ENCODE results near the gene CRISP3. TPM values are rescaled to one million over a fixed set of nuclear protein-coding genes. Genes with fewer than 3 reads are reported as not detected.
"Not testable (repeated sequence)": the region's sequence is repeated elsewhere in the genome, so short reads cannot be mapped to it uniquely, and the experiment has no call there.

Gene CRISP3
- total RNA-seq, 1 experiment from 2014 or later, result not detected

DNA sequence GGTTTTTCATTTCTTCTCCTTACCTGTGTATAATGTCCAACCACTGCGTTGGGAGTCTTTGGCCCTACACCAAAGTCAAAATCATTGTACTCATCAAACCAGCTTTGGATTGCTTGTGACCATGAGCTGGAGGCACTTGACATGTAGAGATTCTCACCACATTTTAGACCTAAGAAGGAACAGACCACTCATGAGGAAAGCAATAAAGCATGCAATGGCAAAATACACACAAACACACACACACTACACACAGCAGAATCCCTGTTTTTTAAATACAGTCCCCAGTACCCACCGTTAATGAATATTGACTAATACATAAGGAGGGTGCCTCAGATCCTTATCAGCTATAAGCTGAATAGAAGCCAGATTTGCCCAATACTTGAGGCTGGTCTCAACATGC is 10.5 kb downstream of the CRISP3 start:
- Histone ChIP-seq H3K27me3 (replicated peaks) (no peaks in the 10 kb centered on the region), H3K4me1 (replicated peaks) (no peaks in the 10 kb centered on the region), H3K9me3 (replicated peaks) (no peaks in the 10 kb centered on the region), H3K4me3 (no peak overlapping the region), H3K36me3 (no peaks in the 10 kb centered on the region), H3K27ac (no peak overlapping the region)
- DNase-seq (ENCODE audit: low read depth in 1 of 2, low spot score in 2 of 2), result no peak

DNA sequence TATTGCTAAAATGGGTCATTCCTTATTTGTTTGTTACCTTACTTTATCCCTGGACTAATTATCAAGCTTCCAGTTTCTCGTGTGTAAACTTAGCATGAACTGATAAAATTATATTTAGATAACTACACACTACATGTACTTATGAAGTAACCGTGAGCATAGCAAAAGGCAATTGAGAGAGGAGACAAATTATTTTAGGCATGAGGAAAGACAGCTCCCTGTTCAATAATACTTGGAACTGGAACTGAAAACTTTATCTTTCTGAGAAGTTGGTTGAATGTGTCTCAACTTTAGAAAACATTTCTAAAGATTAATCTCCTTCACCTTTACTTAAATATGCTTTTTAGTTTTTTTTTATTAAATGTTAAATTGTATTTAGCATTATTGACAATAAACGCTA is 11.4 kb downstream of the CRISP3 start:
- no peak overlapping the region for H3K4me3 ChIP-seq
- DNase-seq (ENCODE audit: low read depth in 1 of 2, low spot score in 2 of 2), result no peak
- H3K9me3 ChIP-seq (replicated peaks), result no peaks in the 10 kb centered on the region

DNA sequence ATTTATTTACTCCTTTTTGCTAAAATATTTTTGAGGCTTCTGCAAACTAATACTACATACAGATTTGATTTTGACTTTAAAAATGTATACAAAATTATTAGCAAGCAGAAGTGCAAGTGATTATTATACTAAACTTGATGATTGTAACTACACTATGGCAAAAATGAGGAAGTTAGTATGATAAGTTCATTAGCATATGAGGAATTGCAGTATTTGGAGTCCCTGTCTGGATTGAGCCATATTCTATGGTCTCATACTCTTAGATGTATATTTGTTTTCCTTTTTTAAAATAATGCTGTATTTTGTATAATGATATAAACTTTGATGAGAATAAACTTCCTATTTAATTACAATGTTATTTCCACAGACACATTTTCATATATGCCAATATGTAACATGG is 13.9 kb downstream of the CRISP3 start:
- Histone ChIP-seq H3K4me3 (no peak overlapping the region), H3K36me3 (no peaks in the 10 kb centered on the region), H3K27ac (no peak overlapping the region), H3K4me1 (replicated peaks) (no peaks in the 10 kb centered on the region), H3K9me3 (replicated peaks) (no peaks in the 10 kb centered on the region), H3K27me3 (replicated peaks) (no peaks in the 10 kb centered on the region)
- no peak for DNase-seq (ENCODE audit: low read depth in 1 of 2, low spot score in 2 of 2)

More for the DNA sequence above, 11.4 kb downstream of the CRISP3 start:
- Histone ChIP-seq H3K4me1 (replicated peaks) (no peaks in the 10 kb centered on the region), H3K27me3 (replicated peaks) (no peaks in the 10 kb centered on the region), H3K27ac (no peak overlapping the region), H3K36me3 (no peaks in the 10 kb centered on the region)

DNA sequence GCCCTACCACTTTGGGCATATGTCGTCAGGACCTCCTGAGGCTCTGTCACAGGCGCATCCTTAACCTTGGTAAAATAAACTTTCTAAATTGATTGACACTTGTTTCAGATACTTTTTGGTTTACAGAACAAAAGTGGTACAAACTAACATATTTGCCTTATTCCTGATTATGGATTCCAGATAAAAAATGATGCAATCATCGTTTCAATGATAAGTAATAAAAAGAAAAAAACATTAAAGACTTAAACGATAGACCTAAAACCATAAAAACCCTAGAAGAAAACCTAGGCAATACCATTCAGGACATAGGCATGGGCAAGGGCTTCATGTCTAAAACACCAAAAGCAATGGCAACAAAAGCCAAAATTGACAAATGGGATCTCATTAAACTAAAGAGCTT is 20.3 kb downstream of the CRISP3 start:
- H3K4me3 ChIP-seq; DNase-seq (ENCODE audit: low read depth in 1 of 2, low spot score in 2 of 2); H3K27ac ChIP-seq: not testable (repeated sequence)

DNA sequence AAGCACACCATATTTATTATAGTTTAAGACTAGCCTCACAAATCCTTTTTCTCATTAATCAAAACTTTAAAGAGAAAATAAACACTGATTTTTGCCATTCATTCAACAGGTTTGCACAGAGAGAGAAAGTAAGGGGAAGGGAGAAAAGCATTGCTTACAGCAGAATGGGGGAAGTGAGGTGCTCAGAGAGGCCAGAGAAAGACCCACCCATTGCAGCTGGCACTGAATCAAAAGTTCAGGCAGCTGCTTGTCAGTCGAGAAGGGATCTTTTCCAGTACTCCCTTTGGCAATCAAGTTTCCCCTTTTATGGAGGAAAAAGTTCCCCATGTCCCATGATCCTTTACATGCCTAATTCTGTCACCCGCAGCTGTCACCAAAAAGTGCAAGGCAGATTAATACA is 22.9 kb downstream of the CRISP3 start:
- H3K4me1 ChIP-seq (replicated peaks), result no peaks in the 10 kb centered on the region
- no peaks in the 10 kb centered on the region for H3K36me3 ChIP-seq
- no peak overlapping the region for H3K27ac ChIP-seq
- H3K4me3 ChIP-seq, result no peak overlapping the region
- no peaks in the 10 kb centered on the region for H3K9me3 ChIP-seq (replicated peaks)
- H3K27me3 ChIP-seq (replicated peaks), result no peaks in the 10 kb centered on the region
- DNase-seq (ENCODE audit: low read depth in 1 of 2, low spot score in 2 of 2), result no peak

More for the DNA sequence above, 20.3 kb downstream of the CRISP3 start:
- H3K9me3 ChIP-seq (replicated peaks); H3K27me3 ChIP-seq (replicated peaks); H3K36me3 ChIP-seq; H3K4me1 ChIP-seq (replicated peaks): not testable (repeated sequence)

GRCh38 chr6:49720372-49720771 is 23.8 kb downstream of the CRISP3 start:
- H3K4me3 ChIP-seq, result no peak overlapping the region

DNA sequence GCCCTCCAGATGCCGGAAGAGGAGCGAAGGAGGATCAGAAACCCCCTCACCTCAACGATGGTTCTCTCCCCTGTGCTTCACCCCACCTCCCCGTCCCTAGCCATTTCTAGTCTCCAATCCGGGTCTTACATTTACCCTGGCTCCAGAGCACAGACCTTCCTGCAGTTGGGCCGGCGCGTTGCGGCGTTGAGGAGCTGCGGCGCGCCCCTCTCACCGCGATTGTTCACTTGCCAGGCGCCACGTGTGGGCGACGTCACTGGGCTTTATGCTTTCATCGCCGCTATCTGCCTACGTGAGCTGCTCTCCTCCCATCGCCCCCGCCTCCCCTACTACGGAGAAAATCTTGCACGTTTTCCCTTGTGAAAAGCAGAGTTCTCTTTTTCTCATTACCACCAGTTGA is 30.8 kb downstream of the CRISP3 start, which contains the start of gene CRISP2:
CRISP2 (minus strand) TSS at position 198 of the 400 bp plus-strand sequence. CDS start 4,347 bp downstream, outside the sequence.
- H3K27me3 ChIP-seq (replicated peaks), result no peaks in the 10 kb centered on the region
- no peak within 1 kb of the TSS for H3K4me3 ChIP-seq
- no peak for DNase-seq (ENCODE audit: low read depth in 1 of 2, low spot score in 2 of 2)
- H3K4me1 ChIP-seq (replicated peaks), result no peaks in the 10 kb centered on the region
- no peak within 1 kb of the TSS for H3K27ac ChIP-seq
- no peaks in the 10 kb centered on the region for H3K9me3 ChIP-seq (replicated peaks)
- H3K36me3 ChIP-seq, result no peaks in the 10 kb centered on the region

More at GRCh38 chr6:49720372-49720771, 23.8 kb downstream of the CRISP3 start:
- no peaks in the 10 kb centered on the region for H3K36me3 ChIP-seq
- H3K27me3 ChIP-seq (replicated peaks), result no peaks in the 10 kb centered on the region
- no peaks in the 10 kb centered on the region for H3K4me1 ChIP-seq (replicated peaks)
- no peaks in the 10 kb centered on the region for H3K9me3 ChIP-seq (replicated peaks)
- no peak for DNase-seq (ENCODE audit: low read depth in 1 of 2, low spot score in 2 of 2)
- no peak overlapping the region for H3K27ac ChIP-seq

DNA sequence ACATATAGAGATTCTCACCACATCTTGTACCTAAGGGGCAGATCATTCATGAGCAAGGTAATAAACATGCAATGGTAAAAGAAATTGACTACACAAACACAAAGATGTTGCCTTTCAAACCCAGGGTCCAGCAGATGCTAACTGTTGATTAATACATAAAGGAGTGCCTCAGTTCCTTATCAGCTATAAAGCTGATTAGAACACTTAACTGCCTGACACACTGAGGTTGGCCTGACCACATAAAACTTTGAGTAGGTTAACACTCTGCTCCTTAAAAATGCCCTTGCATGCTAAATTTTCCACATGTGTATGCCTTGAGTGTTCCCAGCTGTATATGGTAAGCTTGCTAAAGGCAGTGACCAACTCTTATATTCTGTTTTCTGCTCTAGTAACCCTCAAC is 45.7 kb downstream of the CRISP3 start:
- H3K36me3 ChIP-seq, result no peaks in the 10 kb centered on the region
- H3K4me3 ChIP-seq, result no peak overlapping the region
- no peaks in the 10 kb centered on the region for H3K27me3 ChIP-seq (replicated peaks)
- no peaks in the 10 kb centered on the region for H3K9me3 ChIP-seq (replicated peaks)
- no peaks in the 10 kb centered on the region for H3K4me1 ChIP-seq (replicated peaks)
- no peak overlapping the region for H3K27ac ChIP-seq
- DNase-seq (ENCODE audit: low read depth in 1 of 2, low spot score in 2 of 2), result no peak

DNA sequence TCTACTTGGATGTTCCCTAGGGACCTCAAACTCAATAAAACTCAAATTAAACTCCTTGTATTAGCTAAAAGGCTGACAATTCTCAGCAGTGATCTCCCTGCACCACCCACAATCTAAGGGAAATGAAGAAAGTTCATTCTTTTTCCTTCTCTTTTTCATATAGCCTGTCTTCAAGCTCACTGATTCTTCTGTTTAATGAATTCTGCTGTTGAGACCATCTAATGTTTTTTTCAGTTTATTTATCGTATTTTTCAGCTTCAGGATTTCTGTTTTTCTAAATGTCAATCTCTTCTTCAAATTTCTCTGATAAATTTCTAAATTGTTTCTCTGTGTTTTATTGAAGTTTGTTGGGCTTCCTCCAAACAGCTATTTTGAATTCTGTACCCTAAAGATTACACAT is 50.7 kb downstream of the CRISP3 start:
- no peaks in the 10 kb centered on the region for H3K27me3 ChIP-seq (replicated peaks)
- no peaks in the 10 kb centered on the region for H3K36me3 ChIP-seq
- H3K9me3 ChIP-seq (replicated peaks), result no peaks in the 10 kb centered on the region
- H3K27ac ChIP-seq, result no peak overlapping the region
- no peak overlapping the region for H3K4me3 ChIP-seq
- DNase-seq (ENCODE audit: low read depth in 1 of 2, low spot score in 2 of 2), result no peak
- no peaks in the 10 kb centered on the region for H3K4me1 ChIP-seq (replicated peaks)

GRCh38 chr6:49692534-49692933 is 51.7 kb downstream of the CRISP3 start:
- Histone ChIP-seq H3K27me3 (replicated peaks) (no peaks in the 10 kb centered on the region), H3K27ac (no peak overlapping the region), H3K4me1 (replicated peaks) (no peaks in the 10 kb centered on the region), H3K9me3 (replicated peaks) (no peaks in the 10 kb centered on the region), H3K36me3 (no peaks in the 10 kb centered on the region), H3K4me3 (no peak overlapping the region)
- no peak for DNase-seq (ENCODE audit: low read depth in 1 of 2, low spot score in 2 of 2)

Other genes starting within 250 kb of the CRISP3 start
- not detected in 2 replicates for gene GLYATL3, start 244.5 kb downstream of the CRISP3 start, total RNA-seq (2014; rRNA removed; shearing (Covaris generic))
- gene C6orf141, start 193.7 kb downstream of the CRISP3 start, total RNA-seq (2014; rRNA removed; shearing (Covaris generic)), result not detected in 2 replicates
- gene RHAG, start 107.5 kb downstream of the CRISP3 start, total RNA-seq (2014; rRNA removed; shearing (Covaris generic)), result not detected in 2 replicates
- gene CRISP2, start 30.8 kb downstream of the CRISP3 start, total RNA-seq (2014; rRNA removed; shearing (Covaris generic)), result not detected in 2 replicates
- gene PGK2, start 42.9 kb upstream of the CRISP3 start, total RNA-seq (2014; rRNA removed; shearing (Covaris generic)), result not detected in 2 replicates
- gene CRISP1, start 122.1 kb upstream of the CRISP3 start, total RNA-seq (2014; rRNA removed; shearing (Covaris generic)), result not detected in 2 replicates
- gene DEFB114, start 219.8 kb upstream of the CRISP3 start, total RNA-seq (2014; rRNA removed; shearing (Covaris generic)), result not detected in 2 replicates
- not detected in 2 replicates for gene DEFB113, start 225.2 kb upstream of the CRISP3 start, total RNA-seq (2014; rRNA removed; shearing (Covaris generic))

Data from SJSA1 (cell line).